ENCODE data around the gene SERPINE1. TPM values are rescaled to one million over a fixed set of nuclear protein-coding genes. Genes with fewer than 3 reads are reported as not detected.

Gene SERPINE1
- total RNA-seq, 4 donors from 2014 or later, result 1.3 to 26.2 (median 5.5) TPM

- Histone ChIP-seq H3K4me1 (peaks cover 15 to 23% (median 21%) of the 10 kb centered on the region in 4 donors), H3K9me3 (no peaks in the 10 kb centered on the region), H3K36me3 (peaks cover 0 to 14% (median 4%) of the 10 kb centered on the region in 4 donors), H3K27ac (peak within 1 kb of the TSS; percentile 92 to 96 (median 93)), H3K4me3 (peak within 1 kb of the TSS; percentile 59 to 88 (median 78)), H3K27me3 (no peaks in the 10 kb centered on the region)
- intact Hi-C loops (cut with DNase I; ENCODE audit: low total_unique reads) (no loop called here), in situ Hi-C loops (cut with MboI; ENCODE audit: low pct_ligation_motif_present in 1 of 4, low pct_unique_long_range_greater_than_20kb in 1 of 4, low sequenced_read_pairs in 3 of 4) (no loop called here)
- peak; percentile 93 for DNase-seq
- whole genome bisulfite sequencing, 2 donors (ENCODE audit: low coverage in 1 of 2), result 0 to 2% methylated on average over 1 to 26 of the region's 26 CpGs
- TF ChIP-seq EP300 (IDR thresholded peaks at IDR 0.05; ENCODE audit: low read depth) (no peak), POLR2A (IDR thresholded peaks at IDR 0.05) (peak; percentile 67), POLR2AphosphoS5 (IDR thresholded peaks at IDR 0.05) (peak; percentile 33 to 71 (median 71))
These were observed 41.5 kb upstream of the SERPINE1 start, which contains the start of gene TRIM56 for GRCh38 chr7:101085162-101085964. TSS of gene TRIM56 (plus strand) at chr7:101085481. CDS start at chr7:101087313, 1,832 bp downstream.

- whole genome bisulfite sequencing, 2 donors (ENCODE audit: low coverage in 1 of 2), result 94% methylated on average over 33 of the region's 45 CpGs; no CpG with 5 or more reads in 1 of the 2 donors
- no peak for TF ChIP-seq POLR2AphosphoS5 (IDR thresholded peaks at IDR 0.05)
These were observed 39.4 kb upstream of the SERPINE1 start for GRCh38 chr7:101087334-101088068.

GRCh38 chr7:101088069-101088425, 38.9 kb upstream of the SERPINE1 start:
- H3K4me1 ChIP-seq, result peaks cover 15 to 23% (median 21%) of the 10 kb centered on the region in 4 donors
- H3K4me3 ChIP-seq, result no peak overlapping the region
- in situ Hi-C loops (cut with MboI; ENCODE audit: low pct_ligation_motif_present in 1 of 4, low pct_unique_long_range_greater_than_20kb in 1 of 4, low sequenced_read_pairs in 3 of 4) (no loop called here), intact Hi-C loops (cut with DNase I; ENCODE audit: low total_unique reads) (no loop called here)
- no peak for TF ChIP-seq CTCF (IDR thresholded peaks at IDR 0.05)
- no peak for TF ChIP-seq POLR2AphosphoS5 (IDR thresholded peaks at IDR 0.05)
- no peak for TF ChIP-seq EP300 (IDR thresholded peaks at IDR 0.05; ENCODE audit: low read depth)
- TF ChIP-seq POLR2A (IDR thresholded peaks at IDR 0.05), result no peak
- H3K9me3 ChIP-seq, result no peaks in the 10 kb centered on the region
- 95% methylated on average over 19 of the region's 21 CpGs; no CpG with 5 or more reads in 1 of the 2 donors for WGBS, 2 donors (ENCODE audit: low coverage in 1 of 2)
- no peaks in the 10 kb centered on the region for H3K27me3 ChIP-seq
- no peak for DNase-seq
- H3K36me3 ChIP-seq, result peaks cover 0 to 14% (median 4%) of the 10 kb centered on the region in 4 donors
- H3K27ac ChIP-seq, result no peak overlapping the region

More at GRCh38 chr7:101087334-101088068, 39.4 kb upstream of the SERPINE1 start:
- Histone ChIP-seq H3K27ac (no peak overlapping the region), H3K9me3 (no peaks in the 10 kb centered on the region), H3K27me3 (no peaks in the 10 kb centered on the region), H3K4me3 (no peak overlapping the region), H3K4me1 (peaks cover 15 to 23% (median 21%) of the 10 kb centered on the region in 4 donors), H3K36me3 (peaks cover 0 to 14% (median 4%) of the 10 kb centered on the region in 4 donors)
- in situ Hi-C loops (cut with MboI; ENCODE audit: low pct_ligation_motif_present in 1 of 4, low pct_unique_long_range_greater_than_20kb in 1 of 4, low sequenced_read_pairs in 3 of 4), result no loop called here
- intact Hi-C loops (cut with DNase I; ENCODE audit: low total_unique reads), result no loop called here
- no peak for DNase-seq

GRCh38 chr7:101088858-101089529, 37.9 kb upstream of the SERPINE1 start:
- no peak for TF ChIP-seq CTCF (IDR thresholded peaks at IDR 0.05)
- no peak for TF ChIP-seq EP300 (IDR thresholded peaks at IDR 0.05; ENCODE audit: low read depth)
- no peak overlapping the region for H3K4me3 ChIP-seq

More at GRCh38 chr7:101088858-101089529, 37.9 kb upstream of the SERPINE1 start:
- no peak for DNase-seq
- Histone ChIP-seq H3K4me1 (peaks cover 15 to 26% (median 22%) of the 10 kb centered on the region in 4 donors), H3K36me3 (peaks cover 0 to 14% (median 4%) of the 10 kb centered on the region in 4 donors), H3K27ac (no peak overlapping the region), H3K9me3 (no peaks in the 10 kb centered on the region), H3K27me3 (no peaks in the 10 kb centered on the region)
- in situ Hi-C loops (cut with MboI; ENCODE audit: low pct_ligation_motif_present in 1 of 4, low pct_unique_long_range_greater_than_20kb in 1 of 4, low sequenced_read_pairs in 3 of 4), result no loop called here
- 91 to 100% methylated on average over 1 to 34 of the region's 41 CpGs for WGBS, 2 donors (ENCODE audit: low coverage in 1 of 2)
- intact Hi-C loops (cut with DNase I; ENCODE audit: low total_unique reads), result no loop called here

Measured in transverse colon (tissue), 4 donors.